ENCODE measurements around the gene SLC18A2.

GRCh38 chr10:117299435-117299834, 58.5 kb downstream of the SLC18A2 start:
- TF ChIP-seq CTCF (IDR thresholded peaks at IDR 0.05) (no peak), POLR2AphosphoS5 (IDR thresholded peaks at IDR 0.05; ENCODE audit: low read depth, low read length) (no peak)
